Esophagus squamous epithelium (tissue), 4 donors: ENCODE results near the gene DUSP18.
"Not testable (repeated sequence)": the region's sequence is repeated elsewhere in the genome, so short reads cannot be mapped to it uniquely, and the experiment has no call there.

ENCODE experiments used
- CTCF ChIP-seq, 6 experiments: fragments of 450-650 bp in 4 of 6; fragments of 200-600 bp in 2 of 6; sonication (generic) in 2 of 6; IDR thresholded peaks; one replicate each; pipeline ENCODE4 v1.5.1; 2016 to 2019; ENCODE audit warnings: antibody characterized with exemption in 6 of 6, mild to moderate bottlenecking in 4 of 6, moderate library complexity in 4 of 6
- POLR2A ChIP-seq, 4 donors: fragments of 450-650 bp; IDR thresholded peaks; one replicate each; pipeline ENCODE4 v1.6.1; 2017; ENCODE audit warnings: antibody characterized with exemption in 4 of 4, mild to moderate bottlenecking in 4 of 4, moderate library complexity in 3 of 4

- not testable (repeated sequence) for TF ChIP-seq CTCF, POLR2A (IDR thresholded peaks at IDR 0.05)
Measured at GRCh38 chr22:30676565-30676964, 8.9 kb upstream of the DUSP18 start.
